ENCODE data around the gene SLC25A1.
"Not testable (repeated sequence)": the region's sequence is repeated elsewhere in the genome, so short reads cannot be mapped to it uniquely, and the experiment has no call there.

SLC25A1 gene

DNA sequence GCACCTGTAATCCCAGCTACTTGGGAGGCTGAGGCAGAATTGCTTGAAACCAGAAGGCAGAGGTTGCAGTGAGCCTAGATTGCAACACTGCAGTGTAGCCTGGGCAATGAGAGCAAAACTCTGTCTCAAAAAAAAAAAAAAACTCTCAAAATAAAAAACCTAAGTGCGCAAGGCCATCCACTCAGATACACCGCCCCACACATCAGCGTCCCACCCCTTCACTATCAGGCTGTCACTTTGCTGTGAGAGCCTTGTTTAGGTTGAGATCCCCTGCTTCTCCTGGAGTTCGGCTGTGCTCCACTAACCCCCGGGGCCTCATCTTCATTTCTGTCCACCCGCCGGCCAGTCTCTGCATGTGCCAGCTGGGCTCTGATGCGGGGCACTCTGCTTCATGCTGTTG is 12.1 kb downstream of the SLC25A1 start:
- no peak for DNase-seq (ENCODE audit: low read depth, low spot score)

DNA sequence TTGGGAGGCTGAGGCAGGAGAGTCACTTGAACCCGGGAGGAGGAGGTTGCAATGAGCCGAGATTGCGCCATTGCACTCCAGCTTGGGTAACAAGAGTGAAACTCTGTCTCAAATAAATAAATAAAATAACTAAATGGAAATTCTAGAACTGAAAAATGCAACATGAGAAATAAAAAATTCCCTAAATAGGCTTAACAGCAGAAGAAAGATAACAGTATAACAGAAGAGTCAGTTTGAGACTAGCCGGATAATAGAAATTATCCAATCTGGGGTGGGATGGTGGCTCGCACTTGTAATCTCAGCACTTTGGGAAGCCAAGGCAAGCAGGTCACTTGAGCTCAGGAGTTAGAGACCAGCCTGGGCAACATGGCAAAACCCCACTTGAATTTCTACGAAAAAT is 14.1 kb downstream of the SLC25A1 start:
- no peak for DNase-seq (ENCODE audit: low read depth, low spot score)

DNA sequence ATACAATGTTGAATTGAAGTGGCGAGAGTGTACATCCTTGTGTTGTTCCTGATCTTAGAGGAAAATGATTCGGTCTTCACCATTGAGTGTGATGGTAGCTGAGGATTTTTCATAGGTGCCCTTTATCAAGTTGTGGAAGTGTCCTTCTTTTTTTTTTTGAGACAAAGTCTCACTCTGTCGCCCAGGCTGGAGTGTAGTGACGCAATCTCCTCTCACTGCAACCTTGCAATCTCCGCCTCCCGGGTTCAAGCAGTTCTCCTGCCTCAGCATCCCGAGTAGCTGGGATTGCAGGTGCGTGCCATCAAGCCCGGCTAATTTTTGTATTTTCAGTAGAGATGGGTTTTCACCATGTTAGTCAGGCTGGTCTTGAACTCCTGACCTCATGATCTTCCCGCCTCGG is 19.9 kb downstream of the SLC25A1 start:
- DNase-seq (ENCODE audit: low read depth, low spot score), result not testable (repeated sequence)

DNA sequence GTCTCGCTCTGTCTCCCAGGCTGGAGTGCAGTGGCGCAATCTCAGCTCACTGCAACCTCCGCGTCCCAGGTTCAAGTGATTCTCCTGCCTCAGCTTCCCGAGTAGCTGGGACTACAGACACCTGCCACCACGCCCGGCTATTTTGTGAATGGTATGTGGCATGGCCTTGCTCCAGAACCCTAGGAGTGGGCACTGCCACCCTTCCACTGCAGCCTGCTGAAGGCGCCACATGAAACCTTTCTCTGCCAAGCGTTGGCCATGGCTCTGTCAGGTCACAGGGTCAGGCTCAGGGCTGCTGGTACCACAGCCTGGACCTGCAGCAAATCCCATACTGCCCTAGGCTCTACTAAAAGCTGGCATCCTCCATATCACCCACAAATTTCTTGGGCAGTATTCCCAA is 22.4 kb downstream of the SLC25A1 start:
- DNase-seq (ENCODE audit: low read depth, low spot score), result not testable (repeated sequence)

DNA sequence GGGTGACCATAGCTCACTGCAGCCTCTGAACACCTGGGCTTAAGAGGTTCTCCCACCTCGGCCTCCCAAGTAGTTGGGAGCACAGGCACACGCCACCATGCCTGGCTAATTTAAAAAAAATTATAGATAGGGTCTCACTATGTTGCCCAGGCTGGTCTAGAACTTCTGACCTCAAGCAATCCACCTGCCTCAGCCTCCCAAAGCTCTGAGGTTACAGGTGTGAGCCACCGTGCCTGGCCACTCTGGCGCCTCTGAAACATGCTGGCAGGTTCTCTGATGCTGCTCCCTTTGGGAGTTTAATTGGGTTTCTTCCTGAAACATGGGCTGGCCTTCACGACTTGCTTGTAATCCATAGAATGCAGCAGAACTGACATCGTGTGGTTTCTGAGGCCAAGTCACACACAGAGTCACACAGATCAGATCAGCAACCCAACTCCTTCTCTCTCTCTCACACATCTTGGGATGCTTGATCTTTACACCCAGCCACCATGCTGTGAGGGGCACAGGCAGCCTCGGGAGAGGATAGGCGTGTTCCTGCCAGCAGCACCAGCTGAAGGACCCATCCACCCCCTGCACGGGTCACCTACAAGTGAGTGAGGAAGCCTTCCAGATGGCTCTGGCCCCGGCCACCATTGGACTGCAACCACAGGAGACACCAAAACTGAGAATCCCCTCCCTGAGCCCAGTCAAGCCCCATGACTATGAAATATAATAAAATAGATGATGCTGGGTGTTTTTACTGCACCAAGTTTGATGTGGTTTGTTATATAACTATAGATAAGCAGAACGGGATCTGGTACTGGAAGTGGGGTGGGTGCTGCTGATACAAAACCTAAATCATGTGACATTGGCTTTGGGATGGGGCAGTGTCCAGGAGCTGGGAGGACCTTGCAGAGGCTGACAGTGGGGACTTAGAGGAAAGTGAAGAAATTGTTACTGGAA is 25.3 kb downstream of the SLC25A1 start:
- no peak for DNase-seq (ENCODE audit: low read depth, low spot score)

DNA sequence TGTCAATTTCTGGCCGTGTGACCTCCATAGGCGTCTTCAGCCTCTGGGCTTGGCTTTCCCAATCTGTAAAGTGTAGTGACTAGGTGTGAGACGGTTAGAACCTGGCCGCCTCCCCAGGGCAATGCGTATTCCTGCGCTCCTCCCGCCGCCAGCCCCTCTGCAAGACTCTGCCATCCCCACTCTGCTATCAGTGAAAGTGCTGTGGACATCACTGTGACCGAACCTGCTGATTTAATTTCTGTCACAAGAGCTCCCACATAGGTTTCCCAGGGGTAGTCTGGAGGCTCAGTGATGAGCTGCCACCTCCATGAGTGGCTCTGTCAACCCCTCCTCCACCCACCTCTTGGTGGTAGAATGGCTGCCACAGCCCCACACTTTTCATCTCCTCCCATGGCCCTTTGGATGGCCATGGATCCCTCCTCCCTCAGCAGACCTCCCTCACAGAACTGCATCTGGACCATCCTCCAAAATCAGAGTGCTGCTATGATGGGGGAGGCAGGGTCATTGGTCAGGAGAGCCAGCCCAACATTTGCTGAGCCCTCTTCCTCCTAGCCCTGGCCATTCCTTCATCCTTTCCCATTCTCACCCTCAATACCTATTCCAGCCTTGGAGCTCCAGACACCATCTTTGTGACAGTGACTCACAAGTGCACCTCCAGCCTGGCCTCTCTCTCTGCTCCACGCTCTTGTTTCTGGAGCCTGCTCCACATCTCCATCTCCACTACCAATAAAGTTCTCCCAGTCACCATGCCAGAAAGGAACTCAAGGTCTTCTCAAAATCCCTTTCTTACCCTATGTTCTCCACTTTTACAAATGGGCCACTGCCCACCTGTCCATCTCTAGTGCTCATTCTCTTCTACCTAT is 27.0 kb downstream of the SLC25A1 start:
- DNase-seq (ENCODE audit: low read depth, low spot score), result no peak

DNA sequence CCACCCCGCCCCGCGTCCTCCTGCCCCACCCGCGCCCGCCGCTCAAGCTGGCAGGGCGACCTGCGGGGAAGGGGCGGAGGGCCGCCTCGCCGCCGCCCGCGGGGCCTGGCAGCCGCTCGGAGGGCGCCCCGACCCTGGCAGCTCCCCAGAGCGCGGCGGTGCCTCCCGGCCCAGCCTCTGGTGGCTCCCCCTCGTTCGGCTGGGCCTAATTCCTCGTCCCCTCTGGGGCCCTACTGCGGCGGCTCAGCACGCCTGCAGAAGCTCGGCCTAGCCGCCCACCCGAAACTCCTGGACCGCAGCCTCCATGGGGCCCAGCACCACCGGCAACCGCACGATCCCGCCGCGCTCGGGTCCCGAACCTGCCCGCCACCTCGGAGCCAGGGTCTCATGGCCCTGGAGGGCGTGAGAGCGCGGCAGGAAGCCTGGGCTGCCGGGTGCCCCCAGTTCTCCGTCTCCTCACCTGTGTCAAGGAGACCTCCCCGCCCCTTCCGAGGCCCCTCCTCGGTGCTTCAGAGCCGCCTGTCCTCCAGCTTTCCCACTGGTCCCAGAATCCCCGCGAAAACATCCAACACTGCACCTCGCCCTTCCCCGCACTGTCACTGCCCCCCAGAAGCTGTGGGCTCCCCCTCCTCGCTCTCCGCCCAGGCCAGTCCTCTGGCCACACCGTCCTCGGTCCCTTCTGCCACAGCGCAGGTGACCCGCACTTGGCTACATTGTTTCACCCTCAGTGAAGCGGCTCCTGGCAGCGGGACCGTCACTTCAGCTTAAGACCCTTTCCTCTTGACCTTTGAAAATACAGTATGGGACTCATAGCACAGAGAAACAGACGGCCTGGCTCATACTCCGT is 27.8 kb downstream of the SLC25A1 start:
- DNase-seq (ENCODE audit: low read depth, low spot score), result no peak

DNA sequence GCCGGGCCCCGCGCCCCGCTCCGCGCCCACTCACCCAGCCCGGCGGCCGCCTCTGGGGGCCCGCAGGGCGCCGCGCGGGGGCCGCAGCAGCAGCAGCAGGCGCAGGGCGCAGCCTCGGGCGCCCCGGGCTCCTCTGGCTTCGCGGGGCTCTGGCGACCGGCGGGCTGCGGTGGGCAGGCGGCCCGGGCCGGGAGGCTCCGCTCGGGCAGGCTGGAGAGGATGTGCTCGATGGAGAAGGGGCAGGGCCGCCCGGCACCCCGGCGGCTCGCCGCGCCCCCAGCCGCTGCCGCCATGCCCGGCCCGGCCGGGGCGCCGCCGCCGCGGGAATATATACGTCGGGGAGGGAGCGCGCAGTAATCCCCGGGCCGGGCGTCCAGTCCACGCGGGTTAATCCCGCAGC is 28.5 kb downstream of the SLC25A1 start, which contains the start of gene GSC2:
TSS of gene GSC2 (minus strand) at position 302 of the 400 bp plus-strand sequence. CDS start at position 293, 9 bp downstream.
- no peak for DNase-seq (ENCODE audit: low read depth, low spot score)

DNA sequence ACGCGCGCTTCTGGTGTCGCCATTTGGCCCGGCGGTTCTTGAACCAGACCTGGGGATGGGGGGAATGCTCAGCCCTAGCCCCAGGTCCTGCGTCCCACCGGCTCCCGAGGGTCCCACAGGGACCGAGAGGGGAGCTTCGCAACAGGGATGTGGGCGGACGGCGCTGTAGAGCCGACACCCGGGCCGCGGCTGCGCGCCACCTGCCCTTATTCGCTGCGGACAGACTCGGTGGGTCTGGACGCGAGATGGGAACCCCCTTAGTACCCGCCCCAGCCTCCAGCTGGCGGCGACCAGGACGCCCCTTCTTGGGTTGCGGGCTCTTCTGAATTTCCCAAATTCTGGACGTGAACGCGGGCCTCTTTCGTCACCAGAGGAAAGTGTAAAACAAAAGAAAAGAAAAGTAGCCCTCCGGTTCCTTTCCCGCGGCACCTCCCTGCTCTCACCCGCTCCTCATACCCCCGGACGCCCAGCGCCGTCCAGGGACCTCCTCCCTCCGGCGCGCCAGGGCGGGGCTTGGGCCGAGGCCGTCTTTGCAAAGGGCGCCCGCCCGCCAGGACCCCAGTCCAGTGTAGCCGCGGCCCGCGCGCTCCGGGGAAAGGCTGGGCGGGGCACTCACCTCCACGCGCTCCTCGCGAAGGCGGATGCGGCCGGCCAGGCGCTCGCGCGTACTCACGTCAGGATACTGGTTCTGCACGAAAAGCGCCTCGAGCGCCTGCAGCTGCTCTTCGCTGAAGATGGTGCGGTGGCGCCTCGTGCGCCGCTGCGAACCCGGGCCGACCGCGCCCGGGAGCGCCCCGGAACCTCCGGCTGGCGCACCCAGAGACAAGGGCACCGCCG is 29.3 kb downstream of the SLC25A1 start:
- no peak for DNase-seq (ENCODE audit: low read depth, low spot score)

DNA sequence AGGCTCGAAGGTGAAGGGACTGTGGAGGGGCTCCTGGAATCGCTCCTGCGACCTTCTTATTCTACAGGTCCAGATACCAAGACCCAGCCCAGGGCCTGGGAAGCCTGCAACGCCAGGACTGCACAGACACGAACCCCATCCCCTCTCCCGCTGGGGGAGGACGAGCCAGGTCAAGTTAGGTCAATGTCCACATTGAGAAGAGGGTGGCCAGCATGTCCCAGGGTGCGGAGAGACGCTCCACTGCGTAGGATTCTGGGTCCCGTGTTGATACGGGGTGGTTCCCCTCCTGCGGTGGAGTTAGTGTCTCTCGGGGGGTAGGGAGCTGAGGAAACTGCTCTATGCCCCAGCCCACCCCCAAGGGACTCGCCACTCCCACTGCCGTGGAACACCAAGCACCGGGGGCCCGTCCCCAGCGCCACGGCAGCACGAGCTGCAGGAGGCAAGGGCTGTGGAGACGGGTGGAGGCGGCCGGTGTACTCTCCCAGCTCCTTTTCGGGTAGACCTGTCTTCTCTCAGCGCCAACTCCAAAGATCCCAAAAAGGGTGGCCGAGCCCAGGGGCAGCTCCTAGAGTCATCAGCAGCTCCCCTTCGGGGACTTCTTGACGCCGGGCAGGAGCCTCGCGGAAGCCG is 30.0 kb downstream of the SLC25A1 start:
- DNase-seq (ENCODE audit: low read depth, low spot score), result no peak

DNA sequence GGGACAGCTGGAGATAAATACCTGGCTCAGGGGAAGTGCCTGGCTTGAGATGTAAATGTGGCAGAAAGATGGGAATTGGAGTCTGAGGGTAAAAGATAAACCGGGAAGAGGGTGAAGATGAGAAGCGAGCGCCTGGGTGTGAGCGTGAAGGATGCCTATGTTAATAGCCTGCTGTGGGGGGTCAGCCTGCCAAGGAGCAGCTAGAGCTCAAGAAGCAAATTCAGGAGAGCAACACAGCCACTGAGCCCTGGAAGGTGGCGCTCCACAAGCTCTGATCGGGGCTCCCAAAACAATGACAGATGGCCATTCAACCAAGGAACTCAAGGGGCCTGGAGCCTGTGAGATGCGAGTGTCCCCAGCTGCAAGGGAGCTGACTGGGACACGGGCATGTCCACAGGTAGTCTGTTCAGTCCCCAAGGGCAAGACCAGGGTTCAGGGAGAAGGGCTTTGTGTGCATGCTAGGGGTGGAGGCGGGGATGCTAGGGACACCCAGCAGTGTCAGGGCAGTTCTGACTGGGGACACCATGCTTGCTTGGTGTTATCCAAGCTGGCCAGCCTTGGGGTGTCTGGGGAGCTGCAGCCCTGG is 31.2 kb downstream of the SLC25A1 start:
- DNase-seq (ENCODE audit: low read depth, low spot score), result no peak

DNA sequence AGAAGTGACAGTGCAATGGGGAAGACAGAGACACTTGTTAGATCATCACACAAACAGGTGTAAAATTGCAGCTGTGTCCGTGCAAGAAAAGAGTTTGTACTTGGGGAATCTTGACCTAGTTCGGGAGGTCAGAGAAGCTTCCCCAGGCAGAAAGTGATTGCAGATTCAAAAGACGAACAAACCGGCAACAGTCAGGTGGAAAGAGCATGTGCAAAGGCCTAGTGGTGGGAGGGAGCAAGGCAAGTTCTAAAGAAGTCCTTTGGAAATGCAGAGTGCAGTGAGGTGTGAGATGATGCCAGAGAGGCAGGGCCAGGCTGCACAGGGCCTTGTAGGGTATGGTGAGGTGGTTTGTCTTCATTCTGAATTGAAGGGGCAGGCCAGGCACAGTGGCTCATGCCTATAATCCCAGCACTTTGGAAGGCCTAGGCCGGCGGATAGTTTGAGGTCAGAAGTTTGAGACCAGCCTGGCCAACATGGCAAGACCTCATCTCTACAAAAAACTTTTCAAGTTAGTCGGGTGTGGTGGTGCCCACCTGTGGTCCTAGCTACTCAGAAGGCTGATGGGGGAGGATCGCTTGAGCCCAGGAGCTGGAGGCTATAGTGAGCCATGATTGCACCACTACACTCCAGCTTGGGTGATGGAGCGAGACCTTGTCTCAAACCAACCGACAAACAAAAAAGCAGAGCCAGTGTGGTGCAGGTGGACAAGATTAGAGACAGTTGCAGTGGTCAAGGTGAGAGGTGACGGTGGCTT is 32.1 kb downstream of the SLC25A1 start:
- no peak for DNase-seq (ENCODE audit: low read depth, low spot score)

DNA sequence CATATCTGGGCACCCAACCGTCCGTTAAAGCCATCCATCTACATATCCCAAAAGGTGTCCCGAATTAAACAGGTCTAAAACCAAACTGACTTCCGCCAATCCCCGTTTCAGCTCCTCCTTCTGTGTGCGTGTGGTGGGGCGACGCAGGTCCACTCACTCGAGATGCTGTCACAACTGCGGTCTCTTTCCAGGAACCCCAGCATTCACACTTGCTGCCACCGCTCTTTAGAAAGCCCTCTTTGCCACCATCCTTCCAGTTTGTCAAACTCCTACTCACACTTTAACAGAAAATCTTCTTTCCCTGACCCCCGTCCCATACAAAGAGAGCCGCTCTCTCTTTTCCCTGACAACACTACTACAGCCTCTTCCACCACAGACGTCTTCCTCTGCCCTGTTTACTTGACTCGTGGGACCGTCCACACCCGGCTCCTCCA is 34.6 kb downstream of the SLC25A1 start:
- no peak for DNase-seq (ENCODE audit: low read depth, low spot score)

DNA sequence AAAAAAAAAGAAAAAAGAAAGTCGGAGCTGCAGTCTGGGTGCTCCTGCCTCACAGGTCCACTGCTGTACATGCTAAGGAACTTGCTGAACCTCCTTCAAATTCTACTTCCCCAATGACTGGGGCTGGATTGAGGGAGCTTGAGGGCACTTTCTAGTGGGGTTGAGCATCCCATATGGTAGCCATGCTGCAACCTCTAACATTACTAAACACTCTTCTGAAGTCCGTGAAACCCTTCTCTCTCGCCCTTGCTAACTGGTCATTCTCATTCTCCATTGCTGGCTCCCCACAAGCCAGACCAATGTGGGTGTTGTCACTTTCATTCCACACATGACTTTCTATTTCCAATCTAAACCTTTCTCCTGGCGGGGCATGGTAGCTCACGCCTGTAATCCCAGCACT is 35.3 kb downstream of the SLC25A1 start:
- DNase-seq (ENCODE audit: low read depth, low spot score), result no peak

DNA sequence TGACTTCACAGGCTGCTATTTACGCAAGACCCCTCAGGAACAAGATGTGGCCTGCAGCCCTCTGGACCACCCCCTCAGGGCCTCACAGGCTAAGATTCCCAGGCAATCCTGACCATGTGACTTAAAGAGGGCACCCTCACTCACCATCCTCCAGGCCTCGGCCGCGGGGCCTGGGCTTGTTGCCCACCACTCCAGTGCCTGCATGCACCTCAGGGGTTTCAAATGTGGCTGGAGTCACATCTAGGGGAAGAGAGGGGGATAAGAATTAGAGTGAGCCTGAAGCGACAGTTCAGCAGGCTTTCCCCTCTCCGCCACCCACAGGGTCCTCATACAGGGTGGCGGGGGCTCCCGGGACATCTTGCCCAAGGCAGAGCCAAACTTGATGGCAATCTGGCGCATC is 36.1 kb downstream of the SLC25A1 start:
- no peak for DNase-seq (ENCODE audit: low read depth, low spot score)

DNA sequence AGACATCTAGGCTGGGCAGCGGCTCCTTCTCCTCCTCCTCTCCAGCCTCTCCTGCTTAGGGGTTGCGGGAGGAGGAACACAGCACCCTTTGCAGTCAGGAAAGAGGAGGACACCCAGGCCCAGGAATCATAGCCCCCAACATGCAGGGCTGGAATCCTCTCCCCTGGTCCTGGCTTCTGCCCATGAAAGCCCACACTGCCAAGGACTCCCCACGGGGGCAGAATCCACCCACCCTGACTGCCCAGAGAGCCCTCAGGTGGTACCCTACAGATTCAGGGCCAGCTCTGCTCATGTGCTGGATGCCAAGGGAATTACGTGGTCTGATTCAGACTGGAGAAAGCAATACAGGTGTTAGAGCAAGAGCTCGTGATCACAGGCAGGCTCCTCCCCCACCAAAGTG is 38.6 kb downstream of the SLC25A1 start:
- no peak for DNase-seq (ENCODE audit: low read depth, low spot score)

DNA sequence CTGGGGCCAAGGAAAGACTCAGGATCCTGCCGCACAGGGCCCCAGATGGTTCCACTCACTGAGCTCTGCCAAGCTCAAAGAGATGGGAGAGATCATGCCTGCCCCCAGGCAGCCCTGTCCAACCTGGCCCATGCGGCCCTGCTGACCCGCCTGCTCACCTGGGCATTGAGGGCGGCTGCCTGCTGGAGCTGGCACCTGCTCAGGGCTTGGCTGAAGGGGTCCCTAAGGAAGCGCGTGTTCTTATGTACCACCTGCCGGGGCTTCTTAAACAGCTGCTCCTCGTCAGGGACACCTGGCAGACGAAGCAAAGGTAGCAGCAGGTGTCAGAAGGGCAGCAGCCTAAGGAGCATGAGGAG is 39.6 kb downstream of the SLC25A1 start:
- no peak for DNase-seq (ENCODE audit: low read depth, low spot score)

DNA sequence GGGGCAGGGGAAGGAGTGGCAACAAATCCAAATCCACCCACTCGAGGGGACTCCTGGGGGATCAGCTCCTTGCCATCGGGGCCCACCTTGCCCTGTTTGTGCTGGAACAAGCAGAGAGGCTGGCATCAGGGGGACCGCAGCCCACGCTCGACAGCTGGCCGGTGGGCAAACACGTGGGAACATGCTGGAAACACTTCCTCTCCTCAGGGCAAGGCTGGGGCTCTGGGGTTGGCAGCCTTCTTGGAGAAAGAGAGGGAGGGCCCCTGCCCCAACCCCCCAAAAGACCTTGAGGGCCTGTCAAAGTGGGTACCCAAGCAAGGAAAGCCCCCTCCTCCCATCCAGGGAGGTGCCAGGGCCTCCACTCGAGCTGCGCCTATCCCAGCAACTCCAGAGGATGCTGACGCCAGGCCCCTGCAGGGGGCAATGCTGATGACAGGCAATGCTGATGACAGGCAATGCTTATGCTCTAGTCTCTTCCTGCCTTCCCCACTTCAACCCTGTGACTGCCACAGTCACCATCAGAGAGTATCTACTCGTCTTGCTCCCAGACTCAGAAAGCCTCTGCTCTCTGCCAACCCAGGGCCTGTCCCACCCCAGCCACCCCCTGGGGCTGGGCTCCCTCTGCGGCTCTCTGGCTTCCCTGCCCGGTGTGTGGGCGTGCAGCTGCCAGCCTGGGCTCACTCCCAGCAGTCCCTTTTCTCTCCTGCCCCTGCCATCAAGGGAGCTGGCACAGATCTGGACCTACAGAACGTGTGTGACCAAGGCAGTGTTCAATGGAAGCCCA is 40.1 kb downstream of the SLC25A1 start:
- no peak for DNase-seq (ENCODE audit: low read depth, low spot score)

All from activated naive CD8-positive, alpha-beta T cell treated with anti-CD3 and anti-CD28 coated beads, Interleukin-2, amount 50 U/mL, for 16 hours (primary cell).